Adrenal gland (tissue), 12 donors: Measurements from ENCODE around the gene LAMA2. TPM values are rescaled to one million over a fixed set of nuclear protein-coding genes. Genes with fewer than 3 reads are reported as not detected.

Source experiments
- DNase-seq, 7 donors: peaks; one replicate each; pipeline ENCODE4 v3.0.0-alpha.2; 2019 to 2020
- H3K27ac ChIP-seq, 5 donors: fragments of 200-600 bp; sonication (generic) in 4 of 5; 1 replicate in 3 of 5; 2 replicates in 2 of 5; pipeline versions ENCODE4 v1.5.1 to v1.8.0; 2016 to 2020; ENCODE audit warnings: mild to moderate bottlenecking in 1 of 5
- H3K27me3 ChIP-seq: fragments of 200-600 bp; 2 replicates; pipeline ENCODE4 v1.8.0; 2021
- H3K36me3 ChIP-seq, 2 donors: fragments of 200-600 bp; replicated peaks in 1 of 2; 1 replicate in 1 of 2; 2 replicates in 1 of 2; pipeline versions ENCODE4 v1.5.1 to v1.8.0; 2018 to 2022
- H3K4me1 ChIP-seq, 2 donors: fragments of 200-600 bp; replicated peaks in 1 of 2; 1 replicate in 1 of 2; 2 replicates in 1 of 2; pipeline versions ENCODE4 v1.5.1 to v1.8.0; 2018 to 2021
- H3K4me3 ChIP-seq, 4 donors: fragments of 200-600 bp; sonication (generic) in 3 of 4; one replicate each; pipeline ENCODE4 v1.5.1; 2016 to 2018
- H3K9me3 ChIP-seq, 3 donors: fragments of 200-600 bp; sonication (generic) in 1 of 3; replicated peaks in 1 of 3; 1 replicate in 2 of 3; 2 replicates in 1 of 3; pipeline versions ENCODE4 v1.5.1 to v1.8.0; 2016 to 2021
- POLR2A ChIP-seq, 2 donors: fragments of 450-650 bp; IDR thresholded peaks; one replicate each; pipeline ENCODE4 v1.6.1; 2017; ENCODE audit warnings: antibody characterized with exemption in 2 of 2, mild to moderate bottlenecking in 2 of 2, moderate library complexity in 1 of 2
- WGBS, 4 donors: extraction: QIAGEN DNeasy Blood & Tissue Kit in 2 of 4; methylation state at CpG; one replicate each; pipeline versions ENCODE4 v1.1.5 to v1.1.7; 2013 to 2017; 5-methylcytosine and 5-hydroxymethylcytosine counted together
- intact Hi-C, 2 donors: fragments of 100-400 bp; cut with DNase I; formaldehyde crosslinking; loops; one replicate each; pipeline versions ENCODE4 v1.14.1 to v1.15.0; 2022 to 2023
- polyA plus RNA-seq, 3 donors: library from polyadenylated mRNA; stranded (reverse); fragments of 200-250 nt in 2 of 3; fragments of 350-450 nt in 1 of 3; fragmentation: Illumina TruSeq in 1 of 3; extraction: RNeasy Lipid Tissue Mini Kit (QIAGEN cat#74804) in 1 of 3; gene quantifications; one replicate each; pipeline ENCODE4 v1.2.3, GENCODE V29; 2013 to 2014
- total RNA-seq, 9 donors: library from RNA; depleted of rRNA in 4 of 9; stranded (reverse); fragments of >200 nt in 4 of 9; fragments of 120-200 nt in 1 of 9; fragmentation: NEBNext Ultra II Directional in 1 of 9; extraction: Animal tissue kit (Norgen Biotek cat#: 25700) in 1 of 9; gene quantifications; one replicate each; pipeline versions ENCODE4 v1.1.0 to v1.2.4, GENCODE V29; 2013 to 2023
- TF ChIP-seq, protein P1 (sequence below), 6 experiments: fragments of 450-650 bp in 4 of 6; fragments of 200-600 bp in 2 of 6; sonication (generic) in 1 of 6; IDR thresholded peaks; 1 replicate in 5 of 6; 2 replicates in 1 of 6; pipeline versions ENCODE4 v1.5.1 to v1.8.0; 2016 to 2021; ENCODE audit warnings: antibody characterized with exemption in 6 of 6, mild to moderate bottlenecking in 2 of 6, moderate library complexity in 1 of 6
- donor health status: healthy with polysubstance abuse.
- donor health status: Bipolar disorder and iron deficiency.
- donor health status: DM: yes; HTN: yes; CAD: no.
- donor health status: DM: no; HTN: no; CAD: no.
- donor health status: DM: no; HTN: no; CAD: no.
- donor health status: DM: yes; HTN: yes; CAD: no.

Gene LAMA2
- total and polyA plus RNA-seq, 12 donors, result 5.8 to 105 (median 38.9) TPM

DNA sequence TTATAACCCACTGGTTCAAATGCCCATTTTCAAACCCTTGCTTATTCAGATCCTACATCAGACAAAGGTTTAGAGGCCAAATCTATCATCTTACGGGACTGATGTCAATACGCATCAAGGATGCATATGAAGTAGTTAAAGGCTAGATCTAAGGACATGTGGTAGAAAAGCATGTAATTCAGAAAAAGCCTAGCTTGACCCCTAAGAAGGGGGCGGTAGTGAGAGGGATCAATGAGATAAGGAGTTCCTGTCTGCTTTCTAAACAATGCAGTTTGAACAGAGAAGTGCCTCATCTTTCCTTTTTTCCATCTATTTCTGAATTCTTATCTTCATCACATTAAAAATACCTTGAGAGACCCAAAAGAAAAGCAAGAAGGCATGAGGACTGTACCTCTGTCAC, 589.3 kb downstream of the LAMA2 start:
- TF ChIP-seq, protein P1, sequence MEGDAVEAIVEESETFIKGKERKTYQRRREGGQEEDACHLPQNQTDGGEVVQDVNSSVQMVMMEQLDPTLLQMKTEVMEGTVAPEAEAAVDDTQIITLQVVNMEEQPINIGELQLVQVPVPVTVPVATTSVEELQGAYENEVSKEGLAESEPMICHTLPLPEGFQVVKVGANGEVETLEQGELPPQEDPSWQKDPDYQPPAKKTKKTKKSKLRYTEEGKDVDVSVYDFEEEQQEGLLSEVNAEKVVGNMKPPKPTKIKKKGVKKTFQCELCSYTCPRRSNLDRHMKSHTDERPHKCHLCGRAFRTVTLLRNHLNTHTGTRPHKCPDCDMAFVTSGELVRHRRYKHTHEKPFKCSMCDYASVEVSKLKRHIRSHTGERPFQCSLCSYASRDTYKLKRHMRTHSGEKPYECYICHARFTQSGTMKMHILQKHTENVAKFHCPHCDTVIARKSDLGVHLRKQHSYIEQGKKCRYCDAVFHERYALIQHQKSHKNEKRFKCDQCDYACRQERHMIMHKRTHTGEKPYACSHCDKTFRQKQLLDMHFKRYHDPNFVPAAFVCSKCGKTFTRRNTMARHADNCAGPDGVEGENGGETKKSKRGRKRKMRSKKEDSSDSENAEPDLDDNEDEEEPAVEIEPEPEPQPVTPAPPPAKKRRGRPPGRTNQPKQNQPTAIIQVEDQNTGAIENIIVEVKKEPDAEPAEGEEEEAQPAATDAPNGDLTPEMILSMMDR (IDR thresholded peaks at IDR 0.05), result no peak
- no peak for TF ChIP-seq POLR2A (IDR thresholded peaks at IDR 0.05)
- intact Hi-C loops, result no loop called here

DNA sequence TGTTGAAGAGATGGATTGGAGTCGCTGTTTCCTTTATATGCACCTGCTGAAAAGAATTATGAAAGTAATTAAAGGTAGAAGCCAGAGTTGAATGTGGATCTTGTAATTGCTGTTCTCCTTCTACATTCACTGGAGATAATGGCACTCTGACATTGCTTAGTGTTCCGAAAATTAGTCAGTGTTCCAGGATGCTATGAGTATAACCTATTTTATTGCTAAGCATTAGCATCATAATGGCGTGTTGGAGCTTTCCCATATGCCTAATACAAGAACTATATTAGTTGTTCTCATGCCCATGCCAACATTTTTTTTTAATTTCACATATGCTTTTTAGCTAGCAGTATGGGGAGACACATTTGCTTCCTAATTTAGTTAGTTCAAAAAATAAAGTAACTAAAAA, 590.6 kb downstream of the LAMA2 start:
- no peaks in the 10 kb centered on the region for H3K9me3 ChIP-seq
- H3K27me3 ChIP-seq, result no peaks in the 10 kb centered on the region
- TF ChIP-seq, protein P1 (IDR thresholded peaks at IDR 0.05), result no peak
- no peak for TF ChIP-seq POLR2A (IDR thresholded peaks at IDR 0.05)
- no peak overlapping the region for H3K4me3 ChIP-seq
- 87 to 98% (median 94%) methylated on average over 3 of the region's 3 CpGs for WGBS, 4 donors
- H3K36me3 ChIP-seq, result no peaks in the 10 kb centered on the region
- no peak for DNase-seq
- intact Hi-C loops, result no loop called here
- no peaks in the 10 kb centered on the region for H3K4me1 ChIP-seq
- H3K27ac ChIP-seq, result no peak overlapping the region

More for the DNA sequence above, 589.3 kb downstream of the LAMA2 start:
- Histone ChIP-seq H3K36me3 (no peaks in the 10 kb centered on the region), H3K27me3 (no peaks in the 10 kb centered on the region), H3K9me3 (no peaks in the 10 kb centered on the region), H3K4me3 (no peak overlapping the region), H3K4me1 (no peaks in the 10 kb centered on the region), H3K27ac (no peak overlapping the region)
- 72 to 91% (median 84%) methylated on average over 3 of the region's 3 CpGs for WGBS, 4 donors
- no peak for DNase-seq

DNA sequence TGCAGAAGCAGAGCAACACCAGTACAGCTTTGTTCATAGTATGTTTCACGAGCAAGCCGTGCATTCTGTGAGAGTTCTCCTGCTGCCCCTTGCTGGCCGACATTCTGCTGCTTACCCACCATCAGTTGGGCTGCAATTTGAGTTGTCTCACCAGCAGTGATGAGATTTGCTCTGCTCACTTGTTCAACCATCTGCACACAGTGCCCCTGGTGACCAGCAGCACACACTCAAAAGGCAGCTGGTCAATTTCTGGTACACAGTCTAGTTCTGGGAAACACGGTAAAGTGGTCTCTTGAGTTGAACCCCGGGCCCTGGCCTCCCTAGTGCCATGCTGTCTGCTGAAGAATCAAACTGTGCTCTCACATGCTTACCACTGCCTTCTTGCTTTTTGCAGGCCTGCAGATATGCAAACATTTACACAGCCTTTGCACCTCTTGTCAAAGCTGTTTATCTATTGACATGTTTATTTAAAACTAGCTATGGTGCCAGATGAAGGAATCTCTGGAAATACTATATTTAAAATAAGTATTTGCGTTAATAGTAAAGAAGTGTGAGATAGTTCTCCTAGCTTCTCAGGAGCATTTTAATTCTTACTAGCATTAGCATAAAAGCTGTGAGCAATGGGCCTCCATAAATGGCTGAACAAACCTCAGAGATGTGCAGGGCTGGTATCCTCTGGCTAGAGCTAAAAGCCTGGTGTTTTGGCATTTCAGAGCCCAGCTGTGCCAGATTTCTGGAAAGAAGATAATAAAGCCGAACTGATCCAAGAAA, 592.7 kb downstream of the LAMA2 start:
- H3K36me3 ChIP-seq, result no peaks in the 10 kb centered on the region
- no peak for DNase-seq
- WGBS, 4 donors, result 78 to 92% (median 83%) methylated on average over 6 to 7 of the region's 7 CpGs
- no peaks in the 10 kb centered on the region for H3K9me3 ChIP-seq
- H3K27me3 ChIP-seq, result no peaks in the 10 kb centered on the region
- H3K4me3 ChIP-seq, result no peak overlapping the region
- TF ChIP-seq POLR2A (IDR thresholded peaks at IDR 0.05), result no peak
- TF ChIP-seq, protein P1 (IDR thresholded peaks at IDR 0.05), result no peak
- H3K27ac ChIP-seq, result no peak overlapping the region
- H3K4me1 ChIP-seq, result no peaks in the 10 kb centered on the region
- intact Hi-C loops, result no loop called here

DNA sequence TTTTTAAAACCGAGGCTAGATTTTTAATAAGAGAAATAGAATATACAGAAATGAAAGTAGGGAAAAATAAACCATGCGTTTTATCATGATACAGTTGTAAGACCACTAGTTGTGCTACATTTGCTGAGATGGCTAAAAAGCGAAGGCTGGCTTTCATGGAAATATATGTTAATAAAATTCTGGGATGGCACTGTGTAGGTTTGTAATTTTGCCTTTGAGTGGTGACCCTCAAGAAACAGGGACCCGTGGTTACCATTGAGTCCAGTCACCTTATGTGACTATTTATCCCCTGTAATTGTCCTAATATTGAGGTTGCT, 593.3 kb downstream of the LAMA2 start:
- 81 to 91% (median 86%) methylated on average over 4 of the region's 4 CpGs for WGBS, 4 donors
- H3K9me3 ChIP-seq, result no peaks in the 10 kb centered on the region
- intact Hi-C loops, result no loop called here
- no peaks in the 10 kb centered on the region for H3K27me3 ChIP-seq
- TF ChIP-seq POLR2A (IDR thresholded peaks at IDR 0.05), result no peak
- TF ChIP-seq, protein P1 (IDR thresholded peaks at IDR 0.05), result no peak
- no peaks in the 10 kb centered on the region for H3K4me1 ChIP-seq
- no peak overlapping the region for H3K27ac ChIP-seq
- peaks cover 0 to 2% of the 10 kb centered on the region in 2 donors for H3K36me3 ChIP-seq
- H3K4me3 ChIP-seq, result no peak overlapping the region
- DNase-seq, result no peak
